ENCODE measurements around the gene NAT9.

Gene NAT9

DNA sequence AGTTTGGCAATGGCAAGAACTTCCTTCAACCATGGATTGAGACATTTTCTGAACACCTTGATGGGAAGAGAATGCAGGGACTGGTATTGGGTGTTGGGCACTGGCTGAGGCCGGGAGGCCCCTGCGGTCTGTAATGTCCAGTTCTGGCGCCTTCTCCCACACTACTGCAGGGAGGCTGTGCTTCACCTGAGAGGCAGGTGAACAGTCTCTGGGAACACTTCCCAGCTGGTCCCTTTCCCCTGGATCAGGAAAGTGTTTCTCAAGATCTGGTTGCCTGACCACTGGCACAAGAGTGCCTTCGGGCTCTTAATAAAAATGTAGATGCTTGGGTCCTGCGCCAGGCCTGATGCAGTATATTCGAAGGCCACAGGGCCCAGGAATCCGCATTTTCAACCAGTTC, 28.5 kb upstream of the NAT9 start:
- DNase-seq (ENCODE audit: low read depth) = no peak
- H3K4me3 ChIP-seq (ENCODE audit: low read depth, low read length) = no peak overlapping the region
- TF ChIP-seq, protein P1, sequence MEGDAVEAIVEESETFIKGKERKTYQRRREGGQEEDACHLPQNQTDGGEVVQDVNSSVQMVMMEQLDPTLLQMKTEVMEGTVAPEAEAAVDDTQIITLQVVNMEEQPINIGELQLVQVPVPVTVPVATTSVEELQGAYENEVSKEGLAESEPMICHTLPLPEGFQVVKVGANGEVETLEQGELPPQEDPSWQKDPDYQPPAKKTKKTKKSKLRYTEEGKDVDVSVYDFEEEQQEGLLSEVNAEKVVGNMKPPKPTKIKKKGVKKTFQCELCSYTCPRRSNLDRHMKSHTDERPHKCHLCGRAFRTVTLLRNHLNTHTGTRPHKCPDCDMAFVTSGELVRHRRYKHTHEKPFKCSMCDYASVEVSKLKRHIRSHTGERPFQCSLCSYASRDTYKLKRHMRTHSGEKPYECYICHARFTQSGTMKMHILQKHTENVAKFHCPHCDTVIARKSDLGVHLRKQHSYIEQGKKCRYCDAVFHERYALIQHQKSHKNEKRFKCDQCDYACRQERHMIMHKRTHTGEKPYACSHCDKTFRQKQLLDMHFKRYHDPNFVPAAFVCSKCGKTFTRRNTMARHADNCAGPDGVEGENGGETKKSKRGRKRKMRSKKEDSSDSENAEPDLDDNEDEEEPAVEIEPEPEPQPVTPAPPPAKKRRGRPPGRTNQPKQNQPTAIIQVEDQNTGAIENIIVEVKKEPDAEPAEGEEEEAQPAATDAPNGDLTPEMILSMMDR (IDR thresholded peaks at IDR 0.05; ENCODE audit: insufficient read depth, low read depth, low read length, missing control alignments) = no peak

DNA sequence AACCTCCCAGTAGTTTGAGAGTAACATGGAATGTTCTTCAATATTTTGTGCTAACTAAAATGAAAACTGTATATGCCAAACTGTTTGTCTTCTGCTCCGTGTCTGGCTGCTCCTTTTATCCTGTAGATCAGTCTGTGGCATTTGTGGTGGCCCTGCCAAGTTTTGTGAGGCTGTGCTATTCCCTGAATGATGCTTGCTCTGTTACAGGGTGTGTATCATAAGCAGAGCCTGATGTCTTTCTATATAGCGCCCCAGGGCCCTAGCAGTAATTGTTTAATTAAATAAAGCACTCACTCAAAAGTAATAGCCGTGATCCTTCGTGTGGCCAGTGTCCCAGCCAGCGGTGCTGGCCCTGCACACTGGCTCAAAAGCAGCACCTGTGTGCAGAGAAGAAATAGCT, 27.8 kb upstream of the NAT9 start:
- no peak for DNase-seq (ENCODE audit: low read depth)
- TF ChIP-seq, protein P1 (IDR thresholded peaks at IDR 0.05; ENCODE audit: insufficient read depth, low read depth, low read length, missing control alignments) = no peak
- H3K4me3 ChIP-seq (ENCODE audit: low read depth, low read length) = no peak overlapping the region

DNA sequence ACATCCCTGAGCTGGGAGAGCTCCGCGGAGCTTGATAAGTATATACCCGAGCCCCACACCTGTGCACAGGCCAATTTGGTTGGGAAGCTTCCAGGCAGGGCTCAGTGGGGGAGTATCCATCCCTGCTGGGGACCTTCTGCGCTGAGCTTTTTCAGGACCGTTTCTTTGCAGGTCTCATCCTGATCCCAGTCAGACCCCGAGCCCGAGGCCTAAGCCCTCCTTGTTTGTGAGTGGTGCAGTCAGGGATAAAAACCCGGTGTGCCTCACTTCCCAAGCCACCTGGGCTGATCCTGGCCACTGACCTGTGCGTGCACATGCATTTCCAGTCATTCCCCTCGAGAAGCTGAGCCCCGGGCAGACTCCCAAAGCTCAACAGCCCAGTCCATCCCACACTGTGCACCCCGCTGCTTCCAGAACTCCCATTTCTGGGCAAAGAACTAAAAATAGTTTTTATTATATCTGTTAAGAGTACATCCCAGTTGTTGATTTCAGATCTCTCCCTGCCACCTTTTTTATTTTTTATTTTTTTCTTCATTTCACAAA, 27.3 kb upstream of the NAT9 start:
- TF ChIP-seq, protein P1 (IDR thresholded peaks at IDR 0.05; ENCODE audit: insufficient read depth, low read depth, low read length, missing control alignments) = no peak
- H3K4me3 ChIP-seq (ENCODE audit: low read depth, low read length) = no peak overlapping the region
- DNase-seq (ENCODE audit: low read depth) = no peak

DNA sequence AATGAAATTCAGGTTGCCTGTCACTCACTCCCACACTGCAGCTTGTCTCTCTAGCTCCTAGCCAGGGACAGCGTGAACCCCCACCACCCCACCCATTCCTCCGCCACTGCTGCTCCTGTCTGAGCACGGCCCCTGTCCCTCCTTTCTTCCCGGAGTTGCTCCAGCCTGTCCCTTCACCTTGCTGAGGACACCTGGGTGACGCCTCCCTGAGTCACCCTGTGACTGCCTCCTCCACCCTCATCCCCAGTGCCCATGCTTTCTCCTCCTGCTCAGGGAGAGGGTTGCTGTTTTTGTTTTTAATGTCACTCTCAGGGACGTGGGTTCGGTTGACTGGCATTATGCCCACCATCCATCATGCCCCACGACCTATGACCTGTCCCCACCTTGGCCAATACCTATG, 25.8 kb upstream of the NAT9 start:
- TF ChIP-seq, protein P1 (IDR thresholded peaks at IDR 0.05; ENCODE audit: insufficient read depth, low read depth, low read length, missing control alignments) = no peak
- no peak overlapping the region for H3K4me3 ChIP-seq (ENCODE audit: low read depth, low read length)

DNA sequence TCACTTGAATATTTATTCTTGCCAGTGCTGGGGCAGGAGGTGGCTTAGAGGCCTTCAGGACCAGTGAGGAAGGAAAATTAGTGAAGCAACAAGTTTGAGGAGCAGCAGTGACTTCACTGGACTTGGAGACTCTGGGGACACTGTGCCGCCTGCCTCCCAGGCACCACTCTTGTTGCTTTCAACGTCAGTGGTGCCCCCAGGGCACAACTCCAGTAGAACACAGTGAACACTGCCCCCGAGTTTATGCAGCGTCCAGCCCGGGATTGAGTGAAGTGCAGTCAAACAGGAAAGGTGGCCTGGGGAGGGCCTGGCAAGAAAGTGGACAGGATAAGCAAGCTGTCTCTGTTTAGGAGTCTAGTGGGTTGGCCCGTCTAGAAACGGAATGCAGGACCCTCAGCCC, 24.4 kb upstream of the NAT9 start:
- H3K4me3 ChIP-seq (ENCODE audit: low read depth, low read length) = no peak overlapping the region
- DNase-seq (ENCODE audit: low read depth) = no peak
- TF ChIP-seq, protein P1 (IDR thresholded peaks at IDR 0.05; ENCODE audit: insufficient read depth, low read depth, low read length, missing control alignments) = no peak

More for the DNA sequence above, 25.8 kb upstream of the NAT9 start:
- DNase-seq (ENCODE audit: low read depth) = no peak

DNA sequence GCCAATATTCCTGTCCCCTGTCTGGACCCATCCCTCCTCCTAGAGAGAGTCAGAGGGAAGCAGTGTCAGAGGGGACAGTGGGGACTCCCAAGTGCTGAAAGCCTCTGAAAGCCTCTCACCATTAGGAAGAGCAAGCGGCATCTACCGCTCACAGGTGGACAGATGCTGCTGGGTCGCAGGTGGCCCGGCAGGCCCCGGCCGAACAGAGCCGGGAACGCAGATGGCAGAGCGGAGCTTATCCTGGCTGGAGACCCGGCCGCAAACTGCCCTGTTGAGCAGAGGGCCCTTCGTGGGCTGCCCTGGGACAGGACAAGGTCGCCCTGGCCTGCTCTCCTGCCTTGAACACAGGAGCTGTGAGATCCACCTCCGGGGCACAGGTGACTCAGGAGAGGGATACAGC, 23.0 kb upstream of the NAT9 start:
- TF ChIP-seq, protein P1 (IDR thresholded peaks at IDR 0.05; ENCODE audit: insufficient read depth, low read depth, low read length, missing control alignments) = no peak
- no peak for DNase-seq (ENCODE audit: low read depth)

DNA sequence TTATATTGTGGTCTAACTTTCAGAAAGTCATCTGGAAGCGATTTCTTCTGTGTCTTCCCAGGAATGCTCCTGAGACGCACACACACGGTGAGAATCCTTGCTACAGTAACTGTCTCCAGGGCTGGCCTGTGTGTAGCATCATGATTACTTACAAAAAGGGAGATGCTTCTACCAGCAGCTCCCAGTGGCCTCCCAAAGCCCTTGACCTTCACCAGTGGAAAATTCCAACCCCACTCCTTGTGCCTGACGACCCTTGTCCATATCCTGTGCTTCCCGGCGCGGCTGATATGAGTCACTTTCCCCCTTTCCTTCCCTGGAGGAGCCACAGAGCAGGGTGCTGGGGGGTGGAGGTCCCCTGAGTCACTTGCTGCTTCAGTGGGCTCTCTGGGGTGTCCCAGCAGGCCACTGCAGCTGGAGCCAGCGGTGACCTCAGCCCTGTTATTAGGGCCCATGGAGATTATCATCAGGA, 22.1 kb upstream of the NAT9 start:
- DNase-seq (ENCODE audit: low read depth) = no peak
- TF ChIP-seq, protein P1 (IDR thresholded peaks at IDR 0.05; ENCODE audit: insufficient read depth, low read depth, low read length, missing control alignments) = no peak
- no peak overlapping the region for H3K4me3 ChIP-seq (ENCODE audit: low read depth, low read length)

More for the DNA sequence above, 23.0 kb upstream of the NAT9 start:
- no peak overlapping the region for H3K4me3 ChIP-seq (ENCODE audit: low read depth, low read length)

Data from GM12865 (cell line).